ENCODE data around the gene SLC6A9.

The SLC6A9 gene

DNA sequence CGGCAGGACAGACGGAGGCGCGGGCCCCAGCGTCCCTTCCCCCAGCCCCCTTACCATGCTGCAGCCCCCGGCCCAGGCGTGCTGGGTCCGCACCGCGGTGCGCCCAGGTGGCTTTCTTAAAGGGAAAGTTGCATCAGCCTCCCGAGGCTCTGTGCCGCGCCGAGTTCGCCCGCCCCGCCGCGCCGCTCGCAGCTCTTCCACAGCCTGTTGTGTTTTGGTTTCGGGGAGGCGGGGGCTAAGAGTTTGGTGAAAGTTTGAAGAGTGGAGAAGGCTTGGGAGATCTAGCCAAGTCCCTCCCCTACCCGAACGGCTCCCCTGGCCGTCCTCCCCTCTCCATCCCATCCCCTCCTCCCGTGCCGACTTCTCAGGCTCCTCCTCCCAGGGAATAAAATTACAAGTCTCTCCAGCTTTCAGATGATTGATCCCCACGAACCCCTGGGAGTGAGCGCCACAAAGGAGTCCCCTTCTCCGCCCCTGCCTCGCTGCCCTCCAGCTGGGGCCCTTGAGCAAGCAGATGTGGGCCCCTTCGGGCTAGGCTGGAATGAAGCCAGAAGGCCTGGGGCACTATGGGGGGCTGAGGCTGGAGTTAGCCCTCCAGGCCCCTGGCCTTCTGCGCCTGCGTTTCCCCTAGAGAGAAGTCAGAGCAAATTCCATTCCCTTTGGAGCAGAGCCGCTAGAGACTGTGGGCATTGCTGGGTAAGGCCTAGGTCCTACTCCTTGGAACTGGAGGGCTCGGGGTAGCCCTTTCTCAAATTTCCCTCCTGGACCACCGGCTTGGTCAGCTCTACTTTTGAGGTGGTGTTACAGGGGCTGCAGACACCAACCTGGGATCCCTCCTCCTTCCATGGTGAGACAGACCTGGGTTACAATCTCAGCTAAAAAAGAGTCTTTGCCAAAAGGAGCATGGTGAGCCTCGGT, at the start of gene SLC6A9:
TSS of gene SLC6A9 (minus strand) at position 211 of the 918 bp plus-strand sequence. CDS start 7,185 bp downstream, outside the sequence.
- DNase-seq = peak; percentile 71

GRCh38 chr1:44079566-44079965, 48.3 kb upstream of the SLC6A9 start:
- no peak for DNase-seq

DNA sequence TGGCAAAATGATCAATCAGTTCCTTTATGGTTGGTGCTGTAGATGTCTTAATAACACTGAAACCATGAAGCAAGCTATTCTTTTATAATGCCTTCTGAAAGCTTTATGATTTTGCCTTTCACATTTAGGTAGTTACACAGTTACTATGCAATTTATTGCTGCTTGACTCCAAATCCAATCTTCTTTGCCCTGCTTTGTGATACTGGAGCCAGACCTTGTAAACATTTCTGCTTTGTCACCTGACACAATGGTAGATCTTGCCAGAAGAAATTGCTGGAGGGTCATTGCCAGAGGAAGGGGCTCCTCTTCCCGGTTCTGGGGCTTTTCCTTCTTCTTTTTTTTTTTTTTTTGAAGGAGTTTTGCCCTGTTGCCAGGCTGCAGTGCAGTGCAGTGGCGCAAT, 46.8 kb upstream of the SLC6A9 start:
- no peak for DNase-seq

DNA sequence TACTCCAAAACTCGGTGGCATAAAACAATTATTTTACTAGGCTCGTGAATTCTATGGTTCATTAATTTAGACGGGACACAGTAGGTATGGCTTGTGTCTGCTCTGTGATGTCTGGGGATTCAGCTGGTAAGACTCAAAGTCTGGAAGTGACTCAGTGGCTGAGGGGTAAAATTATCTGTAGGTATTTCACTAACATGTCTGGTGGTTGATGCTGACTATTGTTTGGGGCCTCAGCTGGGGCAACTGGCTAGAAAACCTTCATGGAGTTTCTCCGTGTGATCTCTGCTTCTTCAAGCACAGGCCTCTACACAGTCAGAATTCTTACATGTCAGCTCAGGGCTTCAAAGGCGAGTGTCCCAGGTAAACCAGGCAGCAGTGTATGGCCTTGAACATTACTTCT, 46.2 kb upstream of the SLC6A9 start:
- DNase-seq = no peak

GRCh38 chr1:44076066-44076465, 44.8 kb upstream of the SLC6A9 start:
- no peak for DNase-seq

GRCh38 chr1:44074415-44074814, 43.2 kb upstream of the SLC6A9 start:
- DNase-seq = no peak

GRCh38 chr1:44073528-44073927, 42.3 kb upstream of the SLC6A9 start:
- DNase-seq = no peak

GRCh38 chr1:44072821-44073220, 41.6 kb upstream of the SLC6A9 start:
- DNase-seq = no peak

GRCh38 chr1:44072204-44072603, 40.9 kb upstream of the SLC6A9 start:
- peak; percentile 66 for DNase-seq

DNA sequence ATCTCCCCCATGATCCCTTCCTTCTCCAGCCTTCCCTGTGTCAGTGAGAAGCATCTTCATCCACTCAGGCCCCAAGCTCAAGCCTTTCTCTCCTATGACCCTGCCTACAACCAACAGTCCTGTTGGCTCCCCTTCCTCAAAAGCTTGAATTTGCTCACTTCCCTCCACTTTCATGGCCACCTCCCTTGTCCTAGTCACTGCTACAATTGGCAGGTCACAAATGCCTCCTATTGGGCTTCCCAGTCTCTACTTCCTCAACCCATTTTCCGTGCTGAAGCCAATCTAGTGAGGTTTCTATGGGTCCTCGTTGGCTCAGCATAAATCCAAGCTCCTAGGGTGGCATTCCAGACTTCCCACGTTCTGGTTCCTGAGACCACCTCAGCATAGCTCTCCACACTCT, 40.2 kb upstream of the SLC6A9 start:
- DNase-seq = no peak

- DNase-seq = peak; percentile 86
Measured at GRCh38 chr1:44068442-44068921, 37.2 kb upstream of the SLC6A9 start.

DNA sequence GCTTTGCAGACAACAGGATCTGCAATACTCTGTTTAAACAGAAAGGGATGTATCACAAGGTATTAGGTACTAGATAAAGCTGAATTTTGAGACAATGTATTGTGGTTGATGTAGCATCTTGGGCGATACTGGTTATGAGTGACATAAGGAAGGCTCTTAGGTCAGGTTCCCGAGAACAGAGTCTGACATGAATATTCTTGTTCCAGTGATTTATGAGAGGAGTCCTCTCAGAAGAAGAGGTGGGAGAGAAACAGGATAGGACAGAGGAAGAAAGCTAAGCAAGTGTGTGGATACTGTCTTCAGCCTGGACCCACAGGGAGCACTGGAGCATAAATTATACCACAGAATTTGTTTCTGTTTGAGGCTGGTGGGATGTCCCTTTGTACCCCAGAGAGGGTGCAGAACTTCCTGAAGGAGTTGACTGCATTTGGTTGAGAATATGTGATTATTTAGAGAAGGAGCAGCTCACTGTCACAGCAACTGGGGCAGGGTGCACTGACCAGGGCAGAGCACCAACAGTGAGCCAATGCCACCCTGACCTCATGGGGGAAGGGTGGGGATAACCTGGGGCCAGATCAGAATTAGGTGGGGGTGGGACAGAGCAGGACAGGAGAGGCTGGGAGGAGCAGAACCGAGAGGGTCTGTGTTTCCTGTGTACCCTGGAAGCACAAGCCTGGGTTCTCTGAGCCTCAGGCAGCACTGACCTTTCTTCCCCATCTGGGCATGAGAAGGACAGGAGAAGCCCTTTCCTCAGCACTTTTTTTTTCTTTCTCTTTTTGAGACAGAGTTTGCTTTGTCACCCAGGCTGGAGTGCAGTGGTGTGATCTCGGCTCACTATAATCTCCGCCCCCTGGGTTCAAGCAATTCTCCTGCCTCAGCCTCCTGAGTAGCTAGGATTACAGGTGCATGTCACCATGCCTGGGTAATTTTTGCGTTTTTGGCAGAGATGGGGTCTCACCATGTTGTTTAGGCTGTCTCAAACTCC, 36.3 kb upstream of the SLC6A9 start:
- no peak for DNase-seq

DNA sequence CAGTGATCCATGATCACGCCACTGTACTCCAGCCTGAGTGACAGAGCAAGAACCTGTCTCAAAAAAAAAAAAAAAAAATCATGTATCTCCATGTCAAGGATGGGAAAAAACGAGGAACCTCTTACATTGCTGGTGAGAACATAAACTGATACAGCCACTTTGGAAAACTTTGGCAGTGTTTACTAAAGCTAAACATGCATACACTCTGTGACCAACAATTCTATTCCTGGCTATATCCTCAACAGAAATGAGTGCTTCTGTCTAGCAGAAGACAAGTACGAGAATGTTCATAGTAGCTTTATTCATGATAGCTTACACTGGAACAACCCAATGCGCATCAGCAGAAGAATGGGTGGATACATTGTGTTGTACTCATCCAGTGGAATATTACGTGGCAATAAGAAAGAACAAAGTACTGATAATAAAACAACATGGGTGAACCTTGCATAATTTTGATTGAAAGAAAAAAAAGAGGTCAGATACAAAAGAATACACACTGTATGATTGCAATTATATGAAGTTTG, 31.5 kb upstream of the SLC6A9 start:
- DNase-seq = no peak

- DNase-seq = no peak
Measured at GRCh38 chr1:44061857-44062256, 30.6 kb upstream of the SLC6A9 start.

DNA sequence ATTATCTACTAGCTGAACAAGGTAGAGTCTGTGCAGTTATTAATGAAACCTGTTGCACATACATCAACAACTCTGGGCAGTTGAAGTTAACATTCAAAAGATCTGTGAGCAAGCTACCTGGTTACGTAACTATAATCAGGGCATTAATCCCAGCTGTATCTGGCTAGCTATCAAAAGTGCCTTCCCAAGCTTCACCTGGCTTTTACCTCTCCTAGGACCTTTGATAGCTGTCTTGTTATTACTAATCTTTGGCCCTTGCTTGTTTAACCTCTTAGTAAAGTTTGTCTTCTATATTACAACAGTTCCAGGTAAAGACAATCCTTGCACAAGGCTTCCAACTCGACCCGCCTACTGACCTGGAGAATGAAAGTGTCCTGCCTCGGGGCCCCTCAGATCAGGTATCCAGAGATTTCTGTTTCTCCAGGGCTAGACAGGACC, 29.6 kb upstream of the SLC6A9 start:
- no peak for DNase-seq

- no peak for DNase-seq
Measured at GRCh38 chr1:44059664-44060355, 28.5 kb upstream of the SLC6A9 start.

DNA sequence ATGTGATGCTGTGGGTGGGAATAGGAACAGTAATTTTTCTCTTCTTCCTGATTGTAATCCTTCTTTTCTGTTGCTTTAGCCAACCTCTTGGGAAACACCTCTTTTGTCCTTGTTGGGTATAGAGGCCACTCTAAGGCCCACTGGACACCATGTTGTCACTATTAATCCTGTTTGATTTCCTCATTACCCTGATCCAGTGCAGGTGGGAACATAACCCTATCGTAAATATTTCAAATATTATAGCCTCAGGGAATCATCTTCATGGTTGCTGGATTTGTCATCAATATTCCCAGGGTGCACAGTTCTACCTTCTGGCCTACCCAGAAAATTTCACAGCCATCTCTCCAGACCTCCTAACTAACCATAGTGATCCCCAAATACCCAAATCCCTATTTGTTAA, 27.9 kb upstream of the SLC6A9 start:
- no peak for DNase-seq

GRCh38 chr1:44057293-44057692, 26.0 kb upstream of the SLC6A9 start:
- DNase-seq = no peak

GRCh38 chr1:44053394-44053793, 22.1 kb upstream of the SLC6A9 start:
- no peak for DNase-seq

GRCh38 chr1:44050261-44050660, 19.0 kb upstream of the SLC6A9 start:
- DNase-seq = peak; percentile 27

- DNase-seq = no peak
Measured at GRCh38 chr1:44049839-44050238, 18.6 kb upstream of the SLC6A9 start.

GRCh38 chr1:44048532-44049215, 17.4 kb upstream of the SLC6A9 start:
- DNase-seq = no peak

Measured in hematopoietic multipotent progenitor cell treated with erythropoietin and hydrocortisone succinate and interleukin-3 and kit ligand, for 4 days (in vitro differentiated cells).